Kidney (tissue), 14 donors: ENCODE data around the gene RUNX1. TPM values are rescaled to one million over a fixed set of nuclear protein-coding genes. Genes with fewer than 3 reads are reported as not detected.

Experiments
- DNase-seq, 5 donors: peaks; one replicate each; pipeline ENCODE4 v3.0.0-alpha.2; 2013 to 2020
- FAIRE-seq: peaks from 2 replicates; lab custom pipeline; 2012; peaks lifted over from hg19 to GRCh38; lab: Jason Lieb, UNC
- H3K27ac ChIP-seq, 2 donors: one replicate each; pipeline ENCODE4 v1.7.0; 2013; ENCODE audit warnings: low read depth in 2 of 2, low read length in 2 of 2, inconsistent platforms in 1 of 2
- H3K27me3 ChIP-seq: one replicate; pipeline ENCODE4 v1.7.1; 2013; ENCODE audit warnings: low read length, inconsistent platforms; ENCODE audit not compliant: control insufficient read depth, insufficient read depth
- H3K36me3 ChIP-seq, 3 donors: one replicate each; pipeline versions ENCODE4 v1.7.0 to v1.7.1; 2013; ENCODE audit warnings: low read length in 3 of 3, control low read depth in 1 of 3, inconsistent platforms in 1 of 3; ENCODE audit not compliant: insufficient read depth in 3 of 3, control insufficient read depth in 2 of 3
- H3K4me1 ChIP-seq, 3 donors: one replicate each; pipeline versions ENCODE4 v1.7.0 to v1.7.1; 2013; ENCODE audit warnings: low read length in 3 of 3, inconsistent platforms in 1 of 3, low read depth in 1 of 3; ENCODE audit not compliant: control insufficient read depth in 2 of 3, insufficient read depth in 2 of 3
- H3K4me3 ChIP-seq, 3 donors: one replicate each; pipeline versions ENCODE4 v1.7.0 to v1.8.1; 2013; ENCODE audit warnings: low read length in 3 of 3, control low read depth in 1 of 3, inconsistent platforms in 1 of 3
- H3K9ac ChIP-seq, 3 donors: one replicate each; pipeline versions ENCODE4 v1.7.0 to v1.7.1; 2013; ENCODE audit warnings: low read length in 3 of 3, control low read depth in 1 of 3, inconsistent platforms in 1 of 3
- H3K9me3 ChIP-seq, 3 donors: one replicate each; pipeline versions ENCODE4 v1.7.0 to v1.7.1; 2013; ENCODE audit warnings: low read length in 3 of 3, control low read depth in 1 of 3, inconsistent platforms in 1 of 3; ENCODE audit not compliant: control insufficient read depth in 2 of 3, insufficient read depth in 1 of 3
- CTCF ChIP-seq: IDR thresholded peaks from 3 replicates; pipeline ENCODE4 v1.5.1; 2012; ENCODE audit warnings: mild to moderate bottlenecking, moderate library complexity, borderline replicate concordance; ENCODE audit not compliant: insufficient read depth; ENCODE audit errors: extremely low read depth
- intact Hi-C: fragments of 100-400 bp; cut with DNase I; formaldehyde crosslinking; loops from one replicate; pipeline ENCODE4 v1.11.1; 2022
- polyA plus RNA-seq: library from polyadenylated mRNA; stranded (reverse); fragments of 350-450 nt; fragmentation: Illumina TruSeq; extraction: RNeasy Lipid Tissue Mini Kit (QIAGEN cat#74804); gene quantifications from one replicate; pipeline ENCODE4 v1.2.3, GENCODE V29; 2014; ENCODE audit warnings: low read depth, low replicate concordance; ENCODE audit not compliant: insufficient read depth
- total RNA-seq: library from RNA; stranded (reverse); fragmentation: NEBNext Ultra II Directional; extraction: Animal tissue kit (Norgen Biotek cat#: 25700); gene quantifications from one replicate; pipeline ENCODE4 v1.2.1, GENCODE V29; 2021
- donor health status: control.
- donor health status: control.
- donor health status: control.
- donor health status: control.
- donor health status: control.
- donor health status: DM: yes; HTN: yes; CAD: no.
- donor health status: Normal renal cell carcinoma (clear cell type).

The RUNX1 gene
- total and polyA plus RNA-seq, 2 donors from 2014 or later, result 1.3 to 58.0 TPM

- H3K9ac ChIP-seq, result no peak overlapping the region
- no peak for TF ChIP-seq CTCF
- intact Hi-C loops, result no loop called here
Measured at GRCh38 chr21:34992736-34993398, 56.2 kb downstream of the RUNX1 start.

GRCh38 chr21:34992180-34992579 is 56.9 kb downstream of the RUNX1 start:
- intact Hi-C loops, result no loop called here
- no peak overlapping the region for H3K4me3 ChIP-seq
- no peak overlapping the region for H3K9ac ChIP-seq
- peaks cover 3 to 4% (median 4%) of the 10 kb centered on the region in 3 donors for H3K4me1 ChIP-seq
- peak overlapping the region in 1 of 2 donors; percentile 20 for H3K27ac ChIP-seq
- H3K9me3 ChIP-seq, result no peaks in the 10 kb centered on the region
- no peak for FAIRE-seq
- no peak for DNase-seq
- no peaks in the 10 kb centered on the region for H3K27me3 ChIP-seq
- H3K36me3 ChIP-seq, result no peaks in the 10 kb centered on the region
- TF ChIP-seq CTCF, result no peak

More at GRCh38 chr21:34992736-34993398, 56.2 kb downstream of the RUNX1 start:
- DNase-seq (no peak), FAIRE-seq (no peak)
- no peaks in the 10 kb centered on the region for H3K9me3 ChIP-seq
- H3K27me3 ChIP-seq, result no peaks in the 10 kb centered on the region
- H3K36me3 ChIP-seq, result no peaks in the 10 kb centered on the region
- no peak overlapping the region for H3K4me3 ChIP-seq
- peaks cover 3 to 4% (median 4%) of the 10 kb centered on the region in 3 donors for H3K4me1 ChIP-seq
- peak overlapping the region; percentile 35 to 69 for H3K27ac ChIP-seq

GRCh38 chr21:34991366-34991957 is 57.6 kb downstream of the RUNX1 start:
- no peaks in the 10 kb centered on the region for H3K36me3 ChIP-seq
- intact Hi-C loops, result no loop called here
- no peak overlapping the region for H3K9ac ChIP-seq
- H3K4me3 ChIP-seq, result no peak overlapping the region
- H3K27me3 ChIP-seq, result no peaks in the 10 kb centered on the region
- no peak for FAIRE-seq
- H3K27ac ChIP-seq, result no peak overlapping the region
- TF ChIP-seq CTCF, result no peak
- no peaks in the 10 kb centered on the region for H3K9me3 ChIP-seq
- H3K4me1 ChIP-seq, result peaks cover 3 to 4% (median 4%) of the 10 kb centered on the region in 3 donors
- DNase-seq, result no peak
